Epithelial cell of proximal tubule (primary cell): ENCODE measurements around the gene GLS. TPM values are rescaled to one million over a fixed set of nuclear protein-coding genes. Genes with fewer than 3 reads are reported as not detected.

Experiments
- DNase-seq: peaks from one replicate; pipeline ENCODE4 v3.0.0-alpha.2; 2011; ENCODE audit warnings: low read depth
- H3K4me3 ChIP-seq: 2 replicates; pipeline ENCODE4 v1.5.1; 2011; ENCODE audit warnings: low read depth, mild to moderate bottlenecking, low read length
- total RNA-seq: library from RNA; depleted of rRNA; stranded (reverse); fragments of >200 nt; gene quantifications from 2 replicates; pipeline ENCODE4 v1.2.3, GENCODE V29; 2015
- TF ChIP-seq, protein P1 (sequence below): conservative IDR thresholded peaks from 2 replicates; pipeline ENCODE4 v1.5.1; 2012; ENCODE audit warnings: low read depth, mild to moderate bottlenecking, low read length

The GLS gene
- total RNA-seq, 1 donor from 2014 or later: 246 TPM

DNA sequence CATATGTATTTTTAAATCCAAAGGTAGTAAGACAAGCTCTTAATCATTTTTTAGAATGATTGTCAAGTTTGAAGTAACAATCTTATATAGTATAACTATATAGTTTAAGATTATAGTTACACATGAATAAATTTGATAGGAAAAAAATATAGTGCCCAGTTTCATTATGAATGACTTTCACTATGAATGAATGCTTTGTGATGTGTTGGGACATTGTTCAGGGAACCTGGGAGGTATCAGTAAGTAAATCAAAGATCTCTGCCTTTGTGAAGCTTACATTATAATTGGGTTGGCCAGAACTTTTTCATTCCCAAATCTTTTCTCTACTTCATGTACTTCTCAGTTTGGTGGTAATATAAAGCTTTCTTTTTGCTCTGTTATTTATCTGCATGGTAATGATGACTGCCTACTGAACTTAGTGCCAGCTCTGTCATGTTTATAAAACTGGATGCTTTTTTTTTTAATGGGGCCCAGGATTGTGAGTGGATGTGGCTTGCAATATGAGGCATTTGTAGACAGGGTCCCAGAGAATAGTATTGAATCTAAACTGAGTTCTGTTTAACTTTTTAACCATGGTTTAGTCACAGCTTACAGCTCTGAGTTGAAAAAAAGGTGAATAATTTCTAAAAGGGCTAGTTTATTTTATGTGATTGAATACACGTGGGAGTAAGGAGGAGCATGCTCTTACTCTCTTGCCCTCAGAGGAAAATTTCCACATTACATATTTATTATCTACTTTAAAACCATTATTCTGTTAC is 23.3 kb downstream of the GLS start:
- no peak for DNase-seq
- TF ChIP-seq, protein P1, sequence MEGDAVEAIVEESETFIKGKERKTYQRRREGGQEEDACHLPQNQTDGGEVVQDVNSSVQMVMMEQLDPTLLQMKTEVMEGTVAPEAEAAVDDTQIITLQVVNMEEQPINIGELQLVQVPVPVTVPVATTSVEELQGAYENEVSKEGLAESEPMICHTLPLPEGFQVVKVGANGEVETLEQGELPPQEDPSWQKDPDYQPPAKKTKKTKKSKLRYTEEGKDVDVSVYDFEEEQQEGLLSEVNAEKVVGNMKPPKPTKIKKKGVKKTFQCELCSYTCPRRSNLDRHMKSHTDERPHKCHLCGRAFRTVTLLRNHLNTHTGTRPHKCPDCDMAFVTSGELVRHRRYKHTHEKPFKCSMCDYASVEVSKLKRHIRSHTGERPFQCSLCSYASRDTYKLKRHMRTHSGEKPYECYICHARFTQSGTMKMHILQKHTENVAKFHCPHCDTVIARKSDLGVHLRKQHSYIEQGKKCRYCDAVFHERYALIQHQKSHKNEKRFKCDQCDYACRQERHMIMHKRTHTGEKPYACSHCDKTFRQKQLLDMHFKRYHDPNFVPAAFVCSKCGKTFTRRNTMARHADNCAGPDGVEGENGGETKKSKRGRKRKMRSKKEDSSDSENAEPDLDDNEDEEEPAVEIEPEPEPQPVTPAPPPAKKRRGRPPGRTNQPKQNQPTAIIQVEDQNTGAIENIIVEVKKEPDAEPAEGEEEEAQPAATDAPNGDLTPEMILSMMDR: no peak
- H3K4me3 ChIP-seq: no peak overlapping the region

DNA sequence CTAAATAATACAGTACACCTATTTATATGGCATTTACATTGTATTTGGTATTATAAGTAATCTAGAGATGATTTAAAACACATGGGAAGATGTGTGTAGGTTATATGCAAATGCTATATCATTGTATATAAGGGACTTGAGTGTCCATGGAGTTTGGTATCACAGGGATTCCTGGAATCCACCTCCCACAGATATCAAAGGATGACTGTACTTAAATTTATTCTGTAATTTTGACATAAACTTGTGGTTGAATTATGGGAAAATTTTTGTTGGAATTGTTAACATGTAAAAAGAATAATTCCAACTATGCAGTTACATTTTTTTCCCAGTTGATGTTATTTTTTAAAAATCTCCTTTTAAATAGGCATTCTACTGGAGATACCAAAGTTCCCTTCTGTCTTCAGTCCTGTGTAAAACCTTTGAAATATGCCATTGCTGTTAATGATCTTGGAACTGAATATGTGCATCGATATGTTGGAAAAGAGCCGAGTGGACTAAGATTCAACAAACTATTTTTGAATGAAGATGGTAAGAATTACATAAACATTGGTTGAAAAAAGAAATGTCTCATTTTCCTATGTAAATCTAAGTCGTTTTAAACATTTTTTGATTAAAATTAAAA is 24.1 kb downstream of the GLS start:
- H3K4me3 ChIP-seq: no peak overlapping the region
- TF ChIP-seq, protein P1: no peak
- DNase-seq: no peak

DNA sequence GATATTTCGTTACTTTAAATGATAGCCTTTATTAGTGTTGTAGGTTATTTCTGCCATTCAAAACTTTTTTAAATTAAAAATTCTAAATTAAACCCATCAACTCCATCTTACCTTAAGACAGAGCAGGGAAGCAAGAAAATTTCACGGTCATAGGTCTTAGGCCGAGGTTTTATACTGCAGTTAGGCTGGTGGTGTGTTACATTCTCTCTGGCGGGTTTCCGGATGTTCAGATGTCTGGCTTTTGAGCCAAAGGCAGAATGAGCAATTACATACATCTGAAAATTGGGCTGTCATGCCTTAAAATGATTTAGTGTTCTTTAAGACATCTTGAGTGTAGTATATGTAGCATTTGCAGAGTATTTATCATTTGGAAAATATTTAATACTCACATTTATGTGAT is 27.9 kb downstream of the GLS start:
- no peak overlapping the region for H3K4me3 ChIP-seq
- no peak for DNase-seq
- TF ChIP-seq, protein P1: no peak

DNA sequence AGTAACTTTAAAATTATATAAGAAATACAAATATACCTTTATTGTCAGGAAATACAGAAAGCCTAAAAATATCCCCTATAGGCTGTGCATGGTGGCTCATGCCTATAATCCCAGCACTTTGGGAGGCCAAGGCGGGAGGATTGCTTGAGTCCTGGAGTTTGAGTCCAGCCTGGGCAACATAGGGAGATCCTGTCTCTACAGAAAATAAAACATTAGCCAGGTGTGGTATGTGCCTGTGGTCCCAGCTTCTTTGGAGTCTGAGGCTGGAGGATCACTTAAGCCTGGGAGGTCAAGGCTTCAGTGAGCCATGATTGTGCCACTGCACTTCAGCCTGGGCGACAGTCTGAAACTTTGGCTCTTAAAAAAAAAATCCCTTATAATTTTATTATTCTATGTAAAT is 29.1 kb downstream of the GLS start:
- DNase-seq: no peak

DNA sequence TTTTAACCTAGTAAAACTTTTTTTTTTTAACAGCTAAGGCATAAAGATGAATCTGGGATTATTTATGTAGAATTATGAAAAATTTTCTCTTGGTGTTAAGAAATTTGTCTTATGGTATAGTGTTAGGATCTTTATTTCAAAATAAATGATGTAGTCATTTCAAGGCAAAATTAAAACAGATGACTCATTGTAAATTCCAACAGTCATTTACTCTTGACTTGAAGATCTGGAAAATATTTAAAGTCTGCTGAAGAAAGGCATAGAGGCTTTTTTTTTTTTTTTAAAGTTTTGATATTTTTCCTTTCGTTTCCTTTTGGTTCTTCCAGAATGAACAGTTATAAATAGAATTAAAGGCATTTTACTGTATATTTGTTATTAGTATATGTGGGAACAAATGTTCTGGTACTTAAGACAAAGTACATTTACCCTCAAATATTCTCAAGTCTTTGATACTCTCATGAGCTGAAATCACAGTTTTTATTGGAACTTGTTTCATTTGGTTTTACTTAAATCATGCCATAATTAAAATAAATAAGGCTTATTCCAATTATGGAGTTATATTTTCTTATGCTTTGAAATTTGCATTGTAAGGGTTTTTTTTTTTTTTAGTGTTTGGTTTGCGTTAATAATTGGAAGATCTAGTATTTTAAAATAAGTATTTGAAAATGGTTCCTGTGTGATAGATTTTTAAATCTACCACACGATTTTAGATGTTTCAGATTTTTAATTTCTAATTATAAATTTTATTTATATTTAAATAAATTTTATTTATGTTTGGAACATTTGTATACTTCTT is 29.9 kb downstream of the GLS start:
- TF ChIP-seq, protein P1: no peak
- no peak overlapping the region for H3K4me3 ChIP-seq
- DNase-seq: no peak

More for the DNA sequence above, 29.1 kb downstream of the GLS start:
- H3K4me3 ChIP-seq: no peak overlapping the region
- TF ChIP-seq, protein P1: no peak

DNA sequence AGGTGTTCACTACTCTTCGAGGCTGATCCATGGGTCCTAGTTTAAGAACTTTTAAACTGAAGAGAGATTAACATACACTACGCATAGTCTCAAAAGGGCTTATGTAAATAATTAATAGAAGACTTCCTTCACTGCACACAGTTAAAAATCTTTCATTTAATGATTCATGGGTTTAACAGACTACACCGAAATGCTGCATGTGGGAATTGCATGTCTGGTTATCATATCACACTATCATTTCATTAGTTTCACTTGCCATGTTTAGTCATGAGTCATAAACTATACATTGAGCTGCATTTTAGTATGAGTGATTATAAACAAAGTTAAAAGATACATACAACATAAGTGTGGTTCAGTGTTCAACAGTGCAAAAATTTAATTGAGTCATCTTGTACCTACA is 31.2 kb downstream of the GLS start:
- no peak for DNase-seq
- TF ChIP-seq, protein P1: no peak
- peak overlapping the region; percentile 21 for H3K4me3 ChIP-seq
